Retina (tissue), 1 donor: ENCODE measurements around the gene CHST9.
"Not testable (repeated sequence)": the region's sequence is repeated elsewhere in the genome, so short reads cannot be mapped to it uniquely, and the experiment has no call there.

Source experiments
- DNase-seq: peaks from one replicate; pipeline ENCODE4 v3.0.0-alpha.2; 2016

CHST9 gene

DNA sequence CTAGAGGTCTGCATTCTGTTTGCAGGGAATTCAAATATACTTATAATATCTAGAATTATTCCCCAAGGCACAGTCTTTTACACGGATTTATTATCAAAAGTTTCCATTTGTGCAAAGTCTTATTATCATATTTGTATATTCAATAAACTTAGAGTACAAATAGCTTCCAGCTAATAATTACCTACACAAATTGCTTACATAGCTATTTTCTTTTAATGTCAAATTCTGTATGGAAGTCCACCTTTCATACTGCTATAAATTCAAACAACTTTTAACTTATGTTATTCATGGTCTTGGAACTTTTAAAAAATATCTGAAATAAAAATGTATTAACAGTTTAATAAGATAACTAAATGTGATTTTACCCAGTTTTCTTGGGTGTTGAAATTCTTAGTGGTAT, 13.1 kb downstream of the CHST9 start:
- DNase-seq, result no peak

DNA sequence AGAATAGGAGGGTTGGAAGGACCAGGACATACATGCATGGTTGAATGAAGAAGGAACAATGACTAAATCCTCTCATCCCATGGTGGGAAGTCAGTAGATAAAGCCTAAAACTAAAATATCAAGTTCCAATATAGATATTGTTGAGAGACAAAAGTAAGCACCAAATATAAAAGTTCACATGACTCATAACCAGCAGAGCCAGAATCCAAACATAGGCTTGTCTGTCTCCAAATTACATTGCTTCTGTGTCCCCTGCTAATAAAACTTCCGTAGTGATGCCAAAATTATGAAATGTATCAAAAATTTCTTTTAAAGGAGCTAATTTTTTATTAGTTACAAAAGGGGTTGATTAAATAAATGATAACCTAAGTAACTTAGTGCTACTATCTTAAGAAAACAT, 19.7 kb downstream of the CHST9 start:
- DNase-seq, result no peak

DNA sequence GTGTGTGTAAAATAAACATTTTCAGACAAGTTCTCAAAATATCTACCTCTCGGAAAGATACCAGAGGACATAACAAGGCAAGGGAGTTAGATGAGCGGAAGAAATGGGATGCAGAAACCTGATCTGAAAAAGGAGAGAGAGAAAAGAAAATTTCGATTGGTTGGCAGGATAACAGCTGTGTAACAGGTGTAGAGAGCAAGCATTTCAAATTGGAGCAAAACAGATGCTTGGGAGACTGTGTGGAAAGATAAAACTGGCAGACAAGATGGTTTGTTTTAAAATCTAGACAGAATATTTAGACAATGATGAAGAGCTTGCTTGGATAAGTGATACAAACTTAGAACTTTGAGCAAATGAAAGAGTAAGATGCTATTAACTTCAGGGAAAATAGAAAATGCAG, 20.2 kb downstream of the CHST9 start:
- DNase-seq, result no peak

- not testable (repeated sequence) for DNase-seq
Measured at GRCh38 chr18:27163197-27163716, 21.9 kb downstream of the CHST9 start.

DNA sequence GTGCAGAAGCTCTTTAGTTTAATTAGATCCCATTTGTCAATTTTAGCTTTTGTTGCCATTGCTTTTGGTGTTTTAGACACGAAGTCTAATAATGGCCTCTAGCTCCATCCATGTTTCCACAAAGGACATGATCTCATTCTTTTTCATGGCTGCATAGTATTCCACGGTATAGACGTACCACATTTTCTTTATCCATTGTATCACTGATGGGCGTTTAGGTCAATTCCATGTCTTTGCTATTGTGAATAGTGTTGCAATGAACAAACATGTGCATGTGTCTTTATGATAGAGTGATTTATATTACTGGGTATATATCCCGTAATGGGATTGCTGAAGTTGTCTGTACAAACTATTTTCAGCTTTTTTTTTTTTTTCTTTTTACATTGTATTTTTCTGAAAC, 35.9 kb downstream of the CHST9 start:
- DNase-seq, result not testable (repeated sequence)

DNA sequence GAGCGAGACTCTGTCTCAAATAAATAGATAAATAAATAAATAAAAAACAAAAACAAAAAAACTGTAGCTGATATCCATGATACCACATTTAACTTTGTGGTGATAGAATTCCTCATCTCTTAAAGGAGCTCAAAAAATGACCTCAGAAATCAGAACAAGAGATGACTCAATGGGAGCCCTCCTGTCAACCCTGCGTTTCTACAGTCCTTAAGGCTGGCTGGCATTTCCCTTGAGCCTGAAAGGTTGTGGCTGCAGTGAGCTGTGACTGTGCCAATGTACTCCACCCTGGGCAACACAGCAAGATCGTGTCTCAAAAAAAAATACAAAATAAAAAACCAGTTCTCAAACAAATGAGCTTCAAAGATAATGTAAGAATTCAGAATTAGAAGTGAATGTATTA, 40.4 kb downstream of the CHST9 start:
- no peak for DNase-seq

- DNase-seq, result no peak
Measured at GRCh38 chr18:27143580-27144287, 41.4 kb downstream of the CHST9 start.

- no peak for DNase-seq
Measured at GRCh38 chr18:27142891-27143290, 42.2 kb downstream of the CHST9 start.

GRCh38 chr18:27141876-27142275, 43.2 kb downstream of the CHST9 start:
- DNase-seq, result no peak

DNA sequence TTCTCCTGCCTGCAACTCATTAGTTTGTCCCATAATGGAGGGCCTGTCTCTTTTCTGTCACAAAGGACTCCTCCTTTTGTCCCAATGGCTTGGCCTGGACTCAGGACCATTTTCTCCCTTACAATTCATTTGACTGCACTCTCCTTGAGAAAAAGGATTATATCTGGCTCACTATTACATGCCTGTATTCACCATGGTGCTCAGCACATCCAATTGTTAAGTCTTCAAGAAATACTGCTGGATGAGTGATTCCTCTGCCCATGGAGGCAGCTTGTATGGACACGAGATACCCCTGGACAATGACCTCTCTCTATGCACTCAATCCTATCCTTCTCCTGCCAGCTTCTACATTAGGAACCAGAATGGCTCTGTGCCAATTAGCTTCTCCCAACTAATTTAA, 47.0 kb downstream of the CHST9 start:
- no peak for DNase-seq

GRCh38 chr18:27136208-27136535, 48.9 kb downstream of the CHST9 start:
- no peak for DNase-seq

- no peak for DNase-seq
Measured at GRCh38 chr18:27135504-27136207, 49.5 kb downstream of the CHST9 start.

DNA sequence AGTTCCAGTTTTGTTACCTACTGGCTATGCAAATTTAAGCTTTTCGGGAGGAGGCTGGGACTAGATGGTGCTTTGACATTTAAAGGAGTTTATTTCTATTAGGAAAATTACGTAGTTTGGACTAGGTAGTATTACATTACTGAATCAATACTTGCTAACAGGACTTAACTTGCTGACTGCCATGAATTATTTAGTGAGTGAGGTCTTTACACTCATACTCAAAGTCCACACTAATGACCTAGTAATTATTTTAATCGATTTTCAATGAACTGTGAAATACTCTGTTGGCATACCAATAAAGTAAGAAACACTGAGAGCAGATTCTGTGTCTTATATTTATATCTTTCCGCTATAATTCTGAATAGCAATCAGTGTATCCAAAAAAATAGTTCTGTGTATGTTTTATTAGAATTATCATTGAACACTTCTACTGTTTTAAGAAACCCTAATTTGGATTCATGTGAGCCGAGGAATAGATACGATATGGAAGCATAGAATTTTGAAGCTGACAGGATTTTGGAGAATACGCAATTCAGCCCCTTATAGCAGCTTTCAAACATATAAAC, 55.0 kb downstream of the CHST9 start:
- DNase-seq, result no peak

GRCh38 chr18:27124196-27124595, 60.9 kb downstream of the CHST9 start:
- no peak for DNase-seq

DNA sequence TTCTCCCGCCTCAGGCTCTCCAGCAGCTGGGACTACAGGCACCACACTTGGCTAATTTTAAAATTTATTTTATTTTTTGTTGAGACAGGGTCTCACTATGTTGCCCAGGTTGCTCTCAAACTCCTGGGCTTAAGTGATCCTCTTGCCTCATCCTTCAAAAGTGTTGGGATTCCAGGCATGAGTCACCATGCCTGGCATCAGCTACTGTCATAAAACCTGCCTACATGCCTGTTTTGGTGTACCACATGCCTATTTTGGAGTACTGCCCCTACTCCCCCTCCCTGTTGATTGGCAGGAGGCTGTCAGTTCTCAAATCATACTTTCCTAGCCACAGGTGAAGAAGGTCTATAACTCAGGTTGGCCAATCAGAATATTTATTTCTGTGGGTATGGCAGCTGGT, 64.0 kb downstream of the CHST9 start:
- DNase-seq, result no peak

DNA sequence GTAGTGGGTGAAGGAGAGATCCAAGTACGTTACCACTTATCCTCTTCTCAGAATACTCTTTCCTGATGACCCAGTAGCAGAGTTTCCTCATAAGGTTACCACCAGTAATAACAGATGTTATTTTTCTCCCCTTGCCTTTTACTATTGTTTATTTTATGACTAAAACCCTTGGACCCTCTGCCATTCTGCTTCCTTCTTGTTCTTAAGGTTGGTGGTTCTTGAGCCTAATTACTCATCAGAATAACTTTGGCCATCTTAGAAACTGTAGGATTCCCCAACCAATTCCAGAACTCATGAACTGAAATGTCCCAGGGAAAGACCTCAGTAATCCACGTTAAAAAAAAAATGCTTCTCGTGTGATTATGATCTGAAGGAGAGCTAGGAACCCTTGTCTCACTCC, 64.9 kb downstream of the CHST9 start:
- no peak for DNase-seq

DNA sequence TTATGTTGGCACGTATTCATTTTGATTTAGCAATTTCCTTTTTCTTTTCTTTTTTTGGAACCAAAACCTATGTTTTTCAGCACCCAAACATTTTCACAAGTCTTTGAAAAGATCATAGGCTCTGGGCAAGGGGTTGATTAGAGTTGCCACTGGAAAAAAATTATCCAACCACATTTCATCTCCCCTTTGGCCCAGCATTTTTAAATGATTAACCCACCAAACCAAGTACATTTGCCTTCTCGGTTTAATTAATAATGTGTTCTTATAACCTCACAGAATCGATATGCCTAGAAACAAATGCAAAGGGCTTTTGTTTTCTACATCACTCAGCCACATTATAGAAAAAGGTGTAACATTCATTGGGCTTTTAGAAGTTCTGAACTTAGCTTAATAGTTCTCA, 66.1 kb downstream of the CHST9 start:
- no peak for DNase-seq

DNA sequence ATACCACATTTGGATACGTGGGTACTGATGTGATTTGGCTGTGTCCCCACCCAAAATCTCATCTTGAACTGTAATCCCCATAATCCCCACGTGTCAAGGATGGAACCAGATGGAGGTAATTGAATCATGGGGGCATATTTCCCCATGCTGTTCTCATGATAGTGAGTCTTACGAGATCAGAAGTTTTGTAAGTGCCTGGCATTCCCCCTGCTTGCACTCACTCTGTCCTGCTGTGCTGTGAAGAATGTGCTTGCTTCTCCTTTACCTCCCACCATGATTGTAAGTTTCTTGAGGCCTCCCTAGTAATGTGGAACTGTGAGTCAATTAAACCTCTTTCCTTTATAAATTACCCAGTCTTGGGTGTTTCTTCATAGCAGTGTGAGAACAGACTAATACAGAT, 70.3 kb downstream of the CHST9 start:
- no peak for DNase-seq

- DNase-seq, result no peak
Measured at GRCh38 chr18:27113358-27113757, 71.8 kb downstream of the CHST9 start.

DNA sequence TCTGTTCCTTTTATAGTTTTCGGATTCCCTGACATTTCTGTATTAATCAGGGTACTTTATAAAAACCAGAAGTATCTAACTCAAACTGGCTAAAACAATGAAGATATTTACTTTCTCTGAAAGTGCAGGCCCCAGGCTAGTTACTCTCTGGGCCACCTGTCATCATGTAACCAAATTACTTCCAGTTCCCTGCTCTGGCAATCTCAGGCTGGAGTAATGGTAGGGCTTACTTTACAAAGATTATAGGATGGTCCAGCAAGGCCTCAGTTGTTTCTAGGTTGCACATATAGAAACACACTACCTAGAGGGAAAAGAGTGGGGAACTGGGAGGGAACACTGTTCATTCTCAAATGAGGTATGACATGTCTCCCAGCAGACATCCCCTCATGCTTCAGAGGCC, 74.8 kb downstream of the CHST9 start:
- DNase-seq, result peak; percentile 28

DNA sequence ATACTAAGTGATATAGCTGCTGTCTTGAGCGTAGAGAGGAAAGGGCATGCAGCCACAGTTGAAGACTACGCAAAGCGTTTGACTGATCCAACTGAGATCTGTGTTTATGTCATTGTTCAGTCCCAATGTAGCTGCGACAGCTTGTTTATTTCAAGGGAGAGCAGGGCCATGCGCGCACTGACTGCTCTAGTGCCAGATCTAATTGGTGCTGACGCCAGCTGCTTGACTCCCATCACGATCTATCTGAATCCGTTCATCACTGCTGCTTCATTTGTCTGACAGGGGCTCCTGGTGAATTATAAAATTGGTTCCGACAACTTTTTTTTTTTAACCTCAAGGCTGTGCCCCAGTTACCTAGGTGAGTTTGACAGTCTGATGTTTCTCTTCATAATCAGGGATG, 75.7 kb downstream of the CHST9 start:
- peak; percentile 80 for DNase-seq

GRCh38 chr18:27108842-27109241, 76.3 kb downstream of the CHST9 start:
- no peak for DNase-seq

- no peak for DNase-seq
Measured at GRCh38 chr18:27104743-27105142, 80.4 kb downstream of the CHST9 start.

DNA sequence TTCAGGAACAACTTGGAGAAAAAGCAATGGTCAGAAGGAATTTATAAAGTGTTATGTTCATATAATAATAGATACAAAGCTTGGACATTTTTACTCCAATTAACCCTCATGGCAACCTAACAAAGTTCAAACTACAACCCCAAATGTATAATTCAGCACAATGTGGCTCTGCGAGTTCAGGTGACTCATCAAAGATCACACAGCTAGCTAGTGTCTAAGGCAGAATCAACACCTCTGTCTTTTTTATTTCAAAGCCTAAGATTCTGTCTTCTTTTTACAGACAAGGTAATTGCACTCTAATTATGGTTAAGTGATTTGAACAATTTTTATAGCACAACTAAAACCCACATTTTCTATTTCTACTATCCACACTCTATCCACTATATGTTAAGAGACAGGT, 90.5 kb downstream of the CHST9 start:
- DNase-seq, result no peak
